HUES6 (cell line): ENCODE results near the gene ST7.

ENCODE experiments used
- H3K27ac ChIP-seq: 2 replicates; pipeline ENCODE4 v1.7.0; 2013; ENCODE audit warnings: low read depth, mild to moderate bottlenecking, low read length, inconsistent platforms
- H3K27me3 ChIP-seq: 2 replicates; pipeline ENCODE4 v1.6.1; 2013; ENCODE audit warnings: low read length; ENCODE audit not compliant: control insufficient read depth, insufficient read depth
- H3K36me3 ChIP-seq: 2 replicates; pipeline ENCODE4 v1.6.1; 2013; ENCODE audit warnings: low read length; ENCODE audit not compliant: control insufficient read depth, insufficient read depth
- H3K4me1 ChIP-seq: 2 replicates; pipeline ENCODE4 v1.6.1; 2013; ENCODE audit warnings: low read length; ENCODE audit not compliant: control insufficient read depth, insufficient read depth
- H3K4me3 ChIP-seq: 2 replicates; pipeline ENCODE4 v1.5.1; 2013; ENCODE audit warnings: low read depth, low read length
- H3K9ac ChIP-seq: one replicate; pipeline ENCODE4 v1.6.1; 2013; ENCODE audit warnings: mild to moderate bottlenecking, low read length
- H3K9me3 ChIP-seq: 2 replicates; pipeline ENCODE4 v1.6.1; 2013; ENCODE audit warnings: low read depth, low read length; ENCODE audit not compliant: control insufficient read depth, insufficient read depth

Gene ST7

DNA sequence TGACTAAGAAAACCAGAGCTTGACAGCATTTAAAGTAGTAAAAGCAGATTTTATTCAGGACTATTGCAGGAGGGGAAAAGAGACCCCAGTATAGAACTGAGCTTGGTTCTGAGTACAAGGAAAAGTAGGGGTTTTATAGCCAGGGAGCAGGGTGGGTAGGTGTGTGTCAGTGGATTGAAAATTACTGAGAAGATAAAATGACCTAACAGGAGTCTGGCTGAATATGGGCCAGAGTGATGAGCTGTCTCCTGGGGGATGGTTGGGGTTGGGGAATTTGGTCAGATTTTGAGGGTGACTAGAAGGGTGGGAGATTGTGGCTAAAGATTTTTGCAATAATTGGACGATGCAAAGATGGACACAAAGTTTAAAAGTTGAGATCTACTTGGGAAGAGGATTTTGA is 114.0 kb downstream of the ST7 start:
- Histone ChIP-seq H3K4me3 (no peak overlapping the region), H3K27me3 (no peaks in the 10 kb centered on the region), H3K9ac (no peak overlapping the region), H3K9me3 (no peaks in the 10 kb centered on the region), H3K4me1 (peaks cover 12% of the 10 kb centered on the region), H3K36me3 (no peaks in the 10 kb centered on the region), H3K27ac (no peak overlapping the region)

DNA sequence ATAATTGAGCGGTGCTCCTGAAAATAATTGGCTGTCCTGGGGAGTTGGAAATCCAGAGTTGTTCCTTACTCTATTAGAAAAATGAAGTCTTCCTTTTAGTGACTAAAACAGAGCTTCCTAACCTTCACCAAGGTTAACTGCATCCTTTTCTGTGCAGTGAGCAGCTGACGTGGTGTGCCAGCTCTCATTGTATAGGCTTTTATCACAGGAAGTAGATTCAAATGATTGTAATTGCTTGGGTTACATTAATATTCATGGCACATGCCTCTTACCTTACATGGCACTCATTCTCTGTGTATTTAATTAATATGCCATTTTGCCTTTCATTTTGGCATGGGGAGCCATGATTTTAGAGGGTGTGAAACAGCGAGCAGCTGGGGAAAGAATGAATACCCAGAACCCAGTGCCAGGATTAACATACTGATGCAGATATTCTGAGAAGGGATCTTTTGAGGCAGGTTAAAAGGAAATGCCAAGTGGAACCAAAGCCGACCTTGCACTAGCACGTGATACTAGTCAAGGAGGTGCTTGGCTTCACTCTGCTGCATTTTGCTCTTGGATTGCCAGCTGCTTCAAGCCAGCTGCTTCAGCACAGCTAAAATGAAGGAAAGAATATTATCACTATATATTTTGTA is 115.3 kb downstream of the ST7 start:
- H3K9ac ChIP-seq: no peak overlapping the region
- H3K4me3 ChIP-seq: no peak overlapping the region
- H3K36me3 ChIP-seq: no peaks in the 10 kb centered on the region
- no peaks in the 10 kb centered on the region for H3K9me3 ChIP-seq
- H3K27me3 ChIP-seq: no peaks in the 10 kb centered on the region
- peaks cover 19% of the 10 kb centered on the region for H3K4me1 ChIP-seq
- no peak overlapping the region for H3K27ac ChIP-seq

DNA sequence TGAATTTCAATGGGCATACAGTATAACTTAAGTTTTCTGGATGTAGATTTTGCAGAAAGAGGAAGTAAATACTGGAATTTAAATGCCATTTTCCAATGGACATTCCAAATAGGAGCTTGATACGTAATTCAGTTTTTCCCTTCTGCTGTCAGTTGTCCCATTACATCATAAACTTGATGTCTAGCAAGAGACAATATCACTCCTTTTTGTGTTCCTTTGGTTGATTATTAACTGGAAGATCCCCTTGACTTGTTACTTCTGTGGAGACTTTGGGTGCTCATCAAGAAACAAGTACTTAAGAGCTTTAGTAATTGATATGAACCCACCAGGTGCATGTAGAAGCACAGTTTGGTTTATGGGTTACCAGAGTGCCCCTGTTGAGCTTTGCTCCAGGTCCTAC is 116.1 kb downstream of the ST7 start:
- Histone ChIP-seq H3K27me3 (no peaks in the 10 kb centered on the region), H3K4me3 (no peak overlapping the region), H3K9me3 (no peaks in the 10 kb centered on the region), H3K4me1 (peaks cover 19% of the 10 kb centered on the region), H3K27ac (no peak overlapping the region), H3K9ac (no peak overlapping the region), H3K36me3 (no peaks in the 10 kb centered on the region)

DNA sequence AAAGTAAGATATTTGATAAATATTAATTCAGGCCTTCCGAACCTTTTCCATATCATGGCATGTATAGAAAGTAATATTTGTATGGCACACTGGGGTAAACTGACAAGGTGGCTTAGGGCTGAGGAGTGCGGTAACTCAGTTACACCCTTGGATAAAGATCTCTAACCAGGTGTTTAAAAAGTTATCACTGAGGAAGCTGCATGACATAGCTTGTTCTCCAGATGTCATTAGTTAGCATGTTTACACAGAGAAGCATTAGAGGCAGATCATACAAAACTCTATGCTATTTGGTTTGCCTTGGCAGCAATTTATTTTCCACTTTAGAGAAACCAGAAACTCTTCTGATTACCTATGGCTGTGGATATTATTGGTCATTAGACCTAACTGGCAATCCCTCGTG is 118.2 kb downstream of the ST7 start:
- Histone ChIP-seq H3K4me1 (peaks cover 16% of the 10 kb centered on the region), H3K36me3 (no peaks in the 10 kb centered on the region), H3K27me3 (no peaks in the 10 kb centered on the region)

DNA sequence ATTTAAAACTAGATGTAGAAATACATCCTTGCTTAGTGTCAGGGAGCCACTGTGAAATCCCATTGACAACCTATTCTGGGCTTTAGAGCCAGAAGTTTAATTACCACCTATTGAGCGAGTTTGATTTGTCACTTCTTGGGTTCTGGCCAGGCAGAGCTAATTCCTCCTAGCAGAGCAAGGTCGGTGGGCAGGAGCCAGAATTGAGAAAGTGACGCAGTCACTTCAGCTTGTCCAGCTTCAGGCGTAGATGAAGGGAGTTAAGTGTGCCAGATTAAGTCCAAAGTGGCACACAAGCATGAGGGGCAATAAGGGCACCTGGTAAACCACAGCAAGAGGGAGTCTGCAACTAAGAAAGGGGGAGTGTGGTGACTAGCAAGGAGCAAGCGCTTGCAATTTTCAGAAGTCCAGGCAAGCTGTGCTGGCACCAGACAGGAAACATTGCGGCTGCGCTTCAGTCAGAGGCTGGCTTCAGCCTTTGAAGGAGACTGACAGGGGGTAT is 119.4 kb downstream of the ST7 start:
- Histone ChIP-seq H3K36me3 (no peaks in the 10 kb centered on the region), H3K4me1 (peaks cover 22% of the 10 kb centered on the region), H3K4me3 (no peak overlapping the region), H3K9me3 (no peaks in the 10 kb centered on the region), H3K9ac (no peak overlapping the region), H3K27me3 (no peaks in the 10 kb centered on the region), H3K27ac (no peak overlapping the region)

More for the DNA sequence above, 118.2 kb downstream of the ST7 start:
- no peak overlapping the region for H3K9ac ChIP-seq
- no peaks in the 10 kb centered on the region for H3K9me3 ChIP-seq
- H3K4me3 ChIP-seq: no peak overlapping the region
- H3K27ac ChIP-seq: no peak overlapping the region

DNA sequence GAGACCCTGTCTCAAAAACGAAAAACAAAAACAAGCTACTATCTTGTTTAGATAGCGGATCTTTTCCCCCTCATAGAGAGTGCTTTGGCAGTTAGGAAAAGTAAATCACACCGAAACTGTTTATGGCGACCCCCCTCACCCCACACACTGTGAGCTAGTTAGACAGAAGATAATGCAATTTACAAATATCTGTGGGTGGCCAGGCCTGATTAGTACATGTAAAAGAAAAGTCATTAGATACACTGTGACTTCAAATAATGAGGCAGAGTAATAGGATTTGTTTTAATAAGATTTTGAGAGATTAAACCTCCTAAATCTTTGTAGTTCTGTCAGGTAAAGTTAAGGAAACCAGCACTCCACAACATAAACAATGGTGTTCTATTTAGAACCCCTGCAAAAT is 121.1 kb downstream of the ST7 start:
- Histone ChIP-seq H3K36me3 (no peaks in the 10 kb centered on the region), H3K9ac (no peak overlapping the region), H3K9me3 (no peaks in the 10 kb centered on the region), H3K27ac (no peak overlapping the region), H3K4me1 (peaks cover 17% of the 10 kb centered on the region), H3K4me3 (no peak overlapping the region), H3K27me3 (no peaks in the 10 kb centered on the region)

DNA sequence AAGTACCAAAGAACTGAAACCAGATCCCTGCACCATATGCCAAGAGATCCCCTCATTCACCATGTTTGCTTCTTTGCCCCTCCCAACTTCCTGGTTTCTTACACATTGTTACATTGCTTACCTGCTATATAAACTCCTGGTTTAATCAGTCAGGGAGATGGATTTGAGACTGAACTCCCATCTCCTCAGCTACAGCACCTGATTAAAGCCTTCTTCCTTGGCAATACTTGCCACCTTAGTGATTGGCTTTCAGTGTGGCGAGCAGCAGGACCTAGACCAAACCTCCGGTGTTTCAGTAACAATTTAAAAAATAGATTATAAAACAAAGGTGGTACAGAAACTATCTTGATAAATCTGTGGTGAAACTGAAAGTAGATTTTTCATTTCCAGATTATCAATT is 122.6 kb downstream of the ST7 start:
- H3K27me3 ChIP-seq: no peaks in the 10 kb centered on the region
- H3K9ac ChIP-seq: no peak overlapping the region
- no peaks in the 10 kb centered on the region for H3K36me3 ChIP-seq
- H3K4me1 ChIP-seq: peaks cover 17% of the 10 kb centered on the region
- no peak overlapping the region for H3K27ac ChIP-seq
- no peaks in the 10 kb centered on the region for H3K9me3 ChIP-seq
- H3K4me3 ChIP-seq: no peak overlapping the region

DNA sequence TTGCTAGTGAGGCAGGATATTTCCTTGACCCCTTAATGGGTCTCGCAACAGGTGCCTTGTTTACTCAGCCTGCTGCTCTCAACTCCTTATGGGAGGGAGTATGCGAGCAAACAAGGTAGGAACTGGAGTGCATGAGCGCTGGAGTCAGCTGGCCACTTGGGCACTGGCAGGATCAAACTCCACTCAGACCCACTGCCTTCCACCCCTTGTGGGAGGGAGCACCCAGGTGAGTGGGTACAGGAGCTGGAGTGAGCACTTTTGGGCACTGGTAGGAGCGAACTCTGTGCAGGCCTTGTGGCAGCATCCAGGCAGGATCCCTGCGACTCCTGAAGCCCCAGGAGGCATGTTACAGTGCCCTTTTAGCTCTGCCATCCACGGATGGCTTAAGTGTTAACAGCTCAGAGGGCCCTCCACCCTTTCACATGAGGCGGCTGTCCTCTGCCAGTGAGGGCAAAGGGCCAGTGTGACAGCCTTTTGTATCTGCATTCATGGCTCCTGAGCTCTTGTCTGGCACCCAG is 123.2 kb downstream of the ST7 start:
- peaks cover 17% of the 10 kb centered on the region for H3K4me1 ChIP-seq
- no peaks in the 10 kb centered on the region for H3K27me3 ChIP-seq
- no peak overlapping the region for H3K9ac ChIP-seq
- no peaks in the 10 kb centered on the region for H3K9me3 ChIP-seq
- no peaks in the 10 kb centered on the region for H3K36me3 ChIP-seq
- no peak overlapping the region for H3K27ac ChIP-seq
- no peak overlapping the region for H3K4me3 ChIP-seq

DNA sequence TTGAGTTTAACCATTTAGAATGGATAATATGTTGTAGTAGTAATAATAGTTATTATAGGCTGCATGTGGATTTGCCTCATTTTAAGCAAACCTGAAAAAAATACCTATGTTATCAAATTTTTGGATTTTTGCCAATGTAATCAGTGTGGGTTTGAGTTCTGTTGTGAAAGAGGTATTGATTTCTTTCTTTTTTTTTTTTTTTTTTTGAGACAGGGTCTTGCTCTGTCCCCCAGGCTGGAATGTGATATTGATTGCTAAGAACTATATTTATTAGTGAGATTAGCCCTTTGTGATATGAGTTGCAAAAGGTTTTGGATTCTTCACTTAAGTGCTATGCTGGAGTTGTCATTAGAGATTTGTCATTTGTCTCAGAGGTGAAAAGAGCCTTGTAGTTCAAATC is 124.4 kb downstream of the ST7 start:
- no peak overlapping the region for H3K4me3 ChIP-seq
- H3K9ac ChIP-seq: no peak overlapping the region
- no peak overlapping the region for H3K27ac ChIP-seq
- H3K36me3 ChIP-seq: no peaks in the 10 kb centered on the region
- H3K27me3 ChIP-seq: no peaks in the 10 kb centered on the region
- H3K9me3 ChIP-seq: no peaks in the 10 kb centered on the region
- peaks cover 12% of the 10 kb centered on the region for H3K4me1 ChIP-seq

DNA sequence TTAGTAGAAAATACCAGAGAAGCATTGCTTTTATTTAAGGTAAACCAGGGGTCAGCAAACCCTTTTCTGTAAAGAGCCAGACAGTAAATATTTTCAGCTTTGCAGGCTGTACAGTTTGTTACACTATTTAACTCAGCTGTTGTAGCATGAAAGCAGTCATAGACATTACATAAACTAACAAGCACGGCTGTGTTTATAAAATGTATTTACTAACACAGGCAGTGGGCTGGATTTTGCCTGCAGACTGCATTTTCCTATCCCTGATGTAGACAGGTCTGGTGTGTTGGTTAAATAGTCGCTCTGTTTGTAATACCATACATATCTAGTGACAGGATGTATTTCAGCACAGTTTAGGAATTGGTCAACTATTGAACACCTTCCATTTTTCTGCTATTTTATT is 129.3 kb downstream of the ST7 start:
- H3K36me3 ChIP-seq: no peaks in the 10 kb centered on the region
- no peak overlapping the region for H3K9ac ChIP-seq
- H3K27ac ChIP-seq: no peak overlapping the region
- H3K4me3 ChIP-seq: no peak overlapping the region
- no peaks in the 10 kb centered on the region for H3K9me3 ChIP-seq
- H3K27me3 ChIP-seq: no peaks in the 10 kb centered on the region
- H3K4me1 ChIP-seq: no peaks in the 10 kb centered on the region

DNA sequence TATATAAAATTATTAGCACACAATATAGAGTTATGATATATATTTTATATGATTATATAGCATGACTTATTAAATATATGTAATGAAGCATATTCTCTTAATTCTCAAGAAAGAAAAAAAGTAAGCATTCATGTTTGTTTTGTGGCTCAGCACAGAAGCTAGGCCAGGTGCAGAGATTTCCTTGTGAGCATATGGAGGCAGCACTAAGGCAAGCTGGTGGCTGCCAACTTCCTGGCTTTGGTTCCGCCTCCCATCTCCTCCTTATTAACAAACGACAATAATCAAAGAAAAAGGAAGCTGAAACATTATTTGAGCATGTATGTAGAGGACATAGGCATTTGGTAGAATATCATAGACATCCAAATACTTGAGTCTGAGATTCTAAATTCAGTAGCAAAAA is 130.3 kb downstream of the ST7 start:
- H3K36me3 ChIP-seq: no peaks in the 10 kb centered on the region
- no peak overlapping the region for H3K9ac ChIP-seq
- H3K4me3 ChIP-seq: no peak overlapping the region

More for the DNA sequence above, 130.3 kb downstream of the ST7 start:
- Histone ChIP-seq H3K9me3 (no peaks in the 10 kb centered on the region), H3K27me3 (no peaks in the 10 kb centered on the region), H3K4me1 (no peaks in the 10 kb centered on the region), H3K27ac (no peak overlapping the region)
